HEK293T (cell line): ENCODE data around the gene CHST11.

Source experiments
- CTCF ChIA-PET: fragments of 350-600 bp; formaldehyde crosslinking; extraction: SDS; loops from one replicate; lab custom pipeline; 2021; ENCODE audit warnings: antibody characterized with exemption, inconsistent platforms; lab: Yijun Ruan, JAX
- POLR2A ChIA-PET: fragments of 350-600 bp; formaldehyde crosslinking; extraction: SDS; loops from one replicate; lab custom pipeline; 2020; ENCODE audit warnings: antibody characterized with exemption, inconsistent platforms; lab: Yijun Ruan, JAX
- DNase-seq: peaks from one replicate; pipeline ENCODE4 v3.0.0; 2012; ENCODE audit warnings: mixed read lengths; ENCODE audit errors: extremely low spot score
- ARNT ChIP-seq: fragments of 450-650 bp; IDR thresholded peaks from 2 replicates; pipeline ENCODE4 v1.6.1; 2017; ENCODE audit warnings: mild to moderate bottlenecking
- BHLHE40 ChIP-seq: fragments of 450-650 bp; IDR thresholded peaks from 2 replicates; pipeline ENCODE4 v1.6.1; 2016; ENCODE audit warnings: mild to moderate bottlenecking, moderate library complexity, borderline replicate concordance
- CTBP1 ChIP-seq: fragments of 450-650 bp; IDR thresholded peaks from 2 replicates; pipeline ENCODE4 v1.6.1; 2016; ENCODE audit warnings: borderline replicate concordance
- ELF4 ChIP-seq: fragments of 450-650 bp; IDR thresholded peaks from 2 replicates; pipeline ENCODE4 v1.6.1; 2017; ENCODE audit warnings: antibody characterized with exemption
- FOXA1 ChIP-seq: fragments of 450-650 bp; IDR thresholded peaks from 2 replicates; pipeline ENCODE4 v1.6.1; 2016; ENCODE audit warnings: mild to moderate bottlenecking
- FOXK2 ChIP-seq: fragments of 450-650 bp; IDR thresholded peaks from 2 replicates; pipeline ENCODE4 v1.6.1; 2016; ENCODE audit warnings: mild to moderate bottlenecking
- FOXM1 ChIP-seq: fragments of 450-650 bp; IDR thresholded peaks from 2 replicates; pipeline ENCODE4 v1.6.1; 2017; ENCODE audit warnings: mild to moderate bottlenecking, borderline replicate concordance
- HDGF ChIP-seq: fragments of 450-650 bp; IDR thresholded peaks from 2 replicates; pipeline ENCODE4 v1.6.1; 2017; ENCODE audit warnings: antibody characterized with exemption, borderline replicate concordance
- L3MBTL2 ChIP-seq: fragments of 450-650 bp; conservative IDR thresholded peaks from 2 replicates; pipeline ENCODE4 v1.6.1; 2016; ENCODE audit warnings: mild to moderate bottlenecking
- LEF1 ChIP-seq: fragments of 450-650 bp; IDR thresholded peaks from 2 replicates; pipeline ENCODE4 v1.6.1; 2017; ENCODE audit warnings: mild to moderate bottlenecking, borderline replicate concordance
- NFRKB ChIP-seq: fragments of 450-650 bp; IDR thresholded peaks from 2 replicates; pipeline ENCODE4 v1.6.1; 2016; ENCODE audit warnings: mild to moderate bottlenecking, moderate library complexity
- SP1 ChIP-seq: fragments of 450-650 bp; IDR thresholded peaks from 2 replicates; pipeline ENCODE4 v1.6.1; 2017
- SUZ12 ChIP-seq: fragments of 450-650 bp; IDR thresholded peaks from 2 replicates; pipeline ENCODE4 v1.6.1; 2016; ENCODE audit warnings: mild to moderate bottlenecking
- TARDBP ChIP-seq: fragments of 450-650 bp; IDR thresholded peaks from 2 replicates; pipeline ENCODE4 v1.6.1; 2016
- ZNF384 ChIP-seq: fragments of 450-650 bp; IDR thresholded peaks from 2 replicates; pipeline ENCODE4 v1.6.1; 2016
- TF ChIP-seq, protein P1 (sequence below): fragments of 450-650 bp; IDR thresholded peaks from 2 replicates; pipeline ENCODE4 v1.6.1; 2016

CHST11 gene

DNA sequence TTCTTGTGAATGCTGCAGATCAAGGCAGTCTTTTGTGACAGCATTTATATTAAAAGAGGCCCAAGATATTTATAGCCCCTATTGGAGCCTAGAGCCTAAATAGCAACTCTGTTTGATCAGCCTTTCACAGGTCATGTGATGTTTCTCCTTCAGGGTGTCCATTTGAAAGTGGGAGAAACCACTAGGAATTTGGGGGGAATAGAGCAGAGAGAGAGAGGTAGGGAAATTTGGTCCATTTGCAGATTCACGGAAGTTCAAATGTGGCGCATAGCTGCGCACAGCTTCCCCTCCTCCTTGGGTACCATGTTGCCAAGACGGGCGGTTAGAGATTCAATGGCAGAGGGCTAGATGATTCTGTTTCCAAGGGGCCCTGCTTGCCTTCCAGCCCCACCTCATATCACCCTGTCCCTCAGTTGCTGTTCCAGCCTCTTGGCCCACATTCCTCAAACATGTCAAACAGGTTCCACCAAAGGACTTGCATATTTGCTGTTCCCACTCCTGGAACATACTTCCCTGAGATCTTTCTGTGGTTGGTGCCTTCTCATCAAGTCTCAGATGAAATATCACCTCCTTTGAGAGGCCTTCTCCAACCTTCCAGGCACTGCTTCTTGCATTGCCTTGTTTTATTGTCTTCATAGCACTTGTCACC, 220.8 kb downstream of the CHST11 start:
- ChIA-PET POLR2A (no interaction called here), CTCF (no interaction called here)
- DNase-seq, result no peak
- TF ChIP-seq ELF4 (no peak), ZNF384 (no peak), LEF1 (no peak), FOXM1 (no peak), NFRKB (no peak)

DNA sequence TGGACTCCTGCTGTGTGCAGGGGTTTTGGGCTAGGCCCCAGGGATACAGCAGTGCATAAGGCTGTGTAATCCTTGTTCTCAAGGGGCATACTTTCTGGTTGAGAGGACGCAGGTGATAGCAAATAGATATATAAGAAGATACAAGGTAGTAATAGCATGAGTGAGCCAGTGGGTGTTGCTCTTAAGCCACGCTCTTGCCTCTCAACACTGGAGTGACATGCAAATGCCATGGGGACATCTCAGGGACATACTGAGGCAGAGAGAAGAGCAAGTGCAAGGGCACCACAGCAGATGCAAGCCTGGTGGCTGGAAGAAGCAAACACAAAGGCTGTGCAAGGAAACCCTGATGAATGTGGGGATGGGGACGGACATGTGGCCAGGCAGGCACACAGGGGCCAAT, 223.3 kb downstream of the CHST11 start:
- ChIA-PET POLR2A (no interaction called here), CTCF (no interaction called here)
- DNase-seq, result no peak
- TF ChIP-seq BHLHE40 (no peak), FOXK2 (no peak), HDGF (no peak), TARDBP (no peak), L3MBTL2 (no peak), LEF1 (no peak), FOXM1 (no peak), ARNT (no peak), SUZ12 (no peak), SP1 (no peak)
- TF ChIP-seq, protein P1, sequence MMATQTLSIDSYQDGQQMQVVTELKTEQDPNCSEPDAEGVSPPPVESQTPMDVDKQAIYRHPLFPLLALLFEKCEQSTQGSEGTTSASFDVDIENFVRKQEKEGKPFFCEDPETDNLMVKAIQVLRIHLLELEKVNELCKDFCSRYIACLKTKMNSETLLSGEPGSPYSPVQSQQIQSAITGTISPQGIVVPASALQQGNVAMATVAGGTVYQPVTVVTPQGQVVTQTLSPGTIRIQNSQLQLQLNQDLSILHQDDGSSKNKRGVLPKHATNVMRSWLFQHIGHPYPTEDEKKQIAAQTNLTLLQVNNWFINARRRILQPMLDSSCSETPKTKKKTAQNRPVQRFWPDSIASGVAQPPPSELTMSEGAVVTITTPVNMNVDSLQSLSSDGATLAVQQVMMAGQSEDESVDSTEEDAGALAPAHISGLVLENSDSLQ, result no peak

DNA sequence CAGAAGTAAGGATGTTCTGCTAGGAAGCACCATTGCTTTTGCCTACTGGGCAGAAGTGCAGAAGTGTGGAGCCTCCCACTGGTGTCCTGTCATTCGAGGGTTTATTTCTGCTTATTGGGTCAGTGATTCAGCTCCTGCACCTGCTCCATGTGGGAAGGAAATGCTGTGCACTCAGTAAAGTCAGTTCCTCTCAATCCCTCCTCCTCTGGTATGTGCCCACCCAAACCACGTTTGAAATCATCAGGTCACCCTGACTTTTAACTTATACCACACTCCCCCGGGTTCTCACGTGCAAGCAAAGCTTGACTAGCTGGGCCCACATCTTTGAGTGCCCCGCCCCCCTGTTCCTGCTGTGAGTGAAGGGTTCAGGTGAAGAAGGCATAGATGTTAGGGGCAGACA, 223.7 kb downstream of the CHST11 start:
- no peak for TF ChIP-seq FOXK2
- no peak for DNase-seq
- ChIA-PET CTCF (no interaction called here), POLR2A (no interaction called here)

DNA sequence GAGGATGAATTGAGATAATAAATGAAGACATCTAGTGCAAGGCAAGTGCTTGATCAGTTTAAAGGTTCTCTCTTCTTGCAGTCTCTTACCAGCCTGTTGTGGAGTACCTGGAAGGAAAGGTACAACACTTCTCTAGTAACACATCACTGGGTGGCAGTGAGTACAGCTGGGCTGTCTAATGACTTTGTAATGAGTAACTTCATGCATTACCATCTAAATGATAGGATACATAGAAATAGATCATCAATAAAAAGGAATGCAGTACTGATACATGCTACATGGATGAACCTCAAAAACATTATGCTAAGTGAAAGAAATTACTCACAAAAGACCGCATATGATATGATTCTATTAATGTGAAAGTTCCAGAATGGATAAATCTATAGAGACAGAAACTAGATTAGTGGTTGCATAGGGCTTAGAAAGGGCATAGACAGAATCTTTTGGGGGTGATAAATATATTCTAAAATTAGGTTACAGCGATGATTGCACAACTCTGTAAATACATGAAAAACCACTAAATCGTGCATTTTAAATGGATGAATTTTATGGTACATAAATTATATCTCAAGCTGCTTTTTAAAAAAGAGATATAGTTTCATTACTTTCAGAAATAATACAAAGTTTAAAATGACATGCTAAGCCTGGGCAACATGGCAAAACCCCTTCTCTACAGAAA, 224.4 kb downstream of the CHST11 start:
- no peak for TF ChIP-seq TARDBP
- TF ChIP-seq LEF1, result no peak
- TF ChIP-seq NFRKB, result no peak
- no peak for TF ChIP-seq CTBP1
- ChIA-PET CTCF (no interaction called here), POLR2A (no interaction called here)
- DNase-seq, result no peak

DNA sequence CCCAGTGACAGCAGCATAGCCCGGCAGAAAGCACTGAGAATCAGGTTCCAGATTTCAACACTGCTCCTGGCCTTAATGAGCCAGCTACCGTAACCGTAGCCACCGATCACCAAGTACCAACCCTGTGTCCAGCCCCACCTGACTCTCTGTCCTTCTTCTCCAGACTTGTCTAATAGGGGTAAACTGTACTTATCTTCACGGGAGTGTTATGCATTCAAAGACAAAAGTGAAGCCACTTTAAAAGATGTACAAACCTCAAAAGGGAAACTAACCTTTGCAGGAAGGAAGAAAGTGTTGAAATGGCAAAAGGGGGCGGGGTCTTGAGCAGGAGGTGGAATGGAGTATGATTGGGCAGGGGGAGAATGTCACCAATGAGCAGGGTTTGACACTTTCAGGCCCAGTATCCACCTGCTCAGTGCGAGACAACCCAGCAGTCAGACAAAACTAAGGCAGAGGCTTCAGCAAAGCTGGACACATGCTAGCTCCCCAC, 226.1 kb downstream of the CHST11 start:
- no peak for DNase-seq
- ChIA-PET POLR2A (no interaction called here), CTCF (no interaction called here)
- TF ChIP-seq HDGF (no peak), BHLHE40 (no peak), SP1 (no peak), NFRKB (no peak), FOXK2 (no peak), SUZ12 (no peak), CTBP1 (no peak), ARNT (no peak), ZNF384 (no peak), ELF4 (no peak), TARDBP (no peak), FOXA1 (no peak)
- TF ChIP-seq, protein P1, result no peak

DNA sequence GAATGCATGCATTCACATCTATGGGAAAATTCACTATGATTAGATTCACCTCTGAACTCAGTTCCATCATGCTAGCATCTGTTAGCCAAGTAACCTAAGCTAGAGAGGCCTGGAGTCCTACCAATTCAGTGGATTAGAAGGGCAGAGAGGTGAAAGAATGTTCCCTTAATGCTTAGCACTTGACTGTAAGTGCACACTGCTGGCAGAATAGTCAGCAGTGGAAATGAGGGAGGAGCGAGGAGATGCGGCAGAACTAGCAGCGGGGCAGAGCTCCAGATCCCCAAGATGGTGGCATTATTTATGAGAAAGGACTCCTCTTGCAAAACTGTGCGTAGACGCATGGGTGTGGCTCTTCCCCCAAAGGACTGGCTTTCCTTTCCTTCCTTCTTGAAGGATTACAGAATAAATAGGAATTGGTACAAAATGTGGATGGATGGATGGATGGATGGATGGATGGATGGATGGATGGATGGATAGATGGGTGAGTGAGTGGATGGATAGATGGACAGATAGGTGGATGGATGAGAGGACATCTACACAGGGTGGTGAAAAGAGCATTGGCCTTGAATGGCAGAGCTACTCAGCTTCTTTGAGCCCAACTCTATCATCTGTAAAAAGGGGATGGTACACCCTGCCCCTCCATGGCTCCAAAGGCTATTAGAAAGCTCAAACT, 227.2 kb downstream of the CHST11 start:
- DNase-seq, result no peak
- ChIA-PET POLR2A (no interaction called here), CTCF (no interaction called here)
- TF ChIP-seq LEF1, result no peak
- TF ChIP-seq, protein P1, result no peak
- no peak for TF ChIP-seq ZNF384
- no peak for TF ChIP-seq ELF4
- no peak for TF ChIP-seq L3MBTL2
- no peak for TF ChIP-seq FOXA1
- no peak for TF ChIP-seq FOXK2
- TF ChIP-seq SP1, result no peak
- TF ChIP-seq HDGF, result no peak
- TF ChIP-seq TARDBP, result no peak
- no peak for TF ChIP-seq ARNT
- TF ChIP-seq CTBP1, result no peak
- no peak for TF ChIP-seq BHLHE40
- TF ChIP-seq NFRKB, result no peak
- TF ChIP-seq FOXM1, result no peak
- TF ChIP-seq SUZ12, result no peak

DNA sequence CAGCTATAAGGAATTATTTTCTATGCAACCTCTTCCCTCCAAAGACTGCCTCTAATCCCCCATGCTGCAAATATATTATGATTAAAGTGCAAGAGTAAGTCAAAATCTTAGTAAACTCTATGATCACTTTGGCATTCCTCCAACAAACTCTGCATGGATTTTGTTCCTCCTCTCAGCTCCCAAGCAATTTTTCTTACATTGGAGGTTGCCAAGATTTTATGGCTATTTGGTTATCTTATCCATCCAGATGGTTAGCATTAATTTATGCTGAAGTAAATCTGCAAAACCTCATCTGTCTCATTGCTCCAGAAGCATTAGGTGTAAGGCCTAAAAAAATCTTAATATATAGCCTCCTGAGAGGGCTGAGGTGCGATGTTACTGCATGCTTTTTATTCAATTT, 228.1 kb downstream of the CHST11 start:
- ChIA-PET POLR2A (no interaction called here), CTCF (no interaction called here)
- DNase-seq, result no peak
- no peak for TF ChIP-seq FOXA1
- TF ChIP-seq NFRKB, result no peak
- no peak for TF ChIP-seq L3MBTL2
- TF ChIP-seq, protein P1, result no peak
- TF ChIP-seq SUZ12, result no peak
- no peak for TF ChIP-seq ARNT
- no peak for TF ChIP-seq FOXK2
- TF ChIP-seq TARDBP, result no peak
- TF ChIP-seq BHLHE40, result no peak
- no peak for TF ChIP-seq ELF4
- no peak for TF ChIP-seq FOXM1
- no peak for TF ChIP-seq CTBP1
- no peak for TF ChIP-seq LEF1
- TF ChIP-seq ZNF384, result no peak
- no peak for TF ChIP-seq SP1
- TF ChIP-seq HDGF, result no peak
